Neural cell (in vitro differentiated cells): ENCODE data around the gene CTNNA2. TPM values are rescaled to one million over a fixed set of nuclear protein-coding genes. Genes with fewer than 3 reads are reported as not detected.

Source experiments
- H2AFZ ChIP-seq: fragments of 200-600, 300-800 bp; sonication (generic), shearing (Covaris generic); 2 replicates; pipeline ENCODE4 v1.6.0; 2014; ENCODE audit warnings: low read depth, mild to moderate bottlenecking, antibody characterized with exemption, low read length, moderate library complexity
- H3F3A ChIP-seq: fragments of 200-600 bp; shearing (Covaris generic); 2 replicates; pipeline ENCODE4 v1.6.1; 2016; ENCODE audit warnings: mild to moderate bottlenecking, moderate library complexity, mixed read lengths, antibody characterized with exemption, low read length; ENCODE audit not compliant: insufficient read depth, poor library complexity, severe bottlenecking
- H3K27ac ChIP-seq: fragments of 200-600, 300-800 bp; sonication (generic), shearing (Covaris generic); 2 replicates; pipeline ENCODE4 v1.5.1; 2014; ENCODE audit warnings: mild to moderate bottlenecking, low read length, moderate library complexity
- H3K27me3 ChIP-seq: fragments of 300-800, 200-600 bp; sonication (generic), shearing (Covaris generic); 2 replicates; pipeline ENCODE4 v1.6.0; 2014; ENCODE audit warnings: mild to moderate bottlenecking, low read depth, low read length, moderate library complexity; ENCODE audit not compliant: insufficient read depth
- H3K36me3 ChIP-seq: fragments of 300-800, 200-600 bp; sonication (generic), shearing (Covaris generic); 2 replicates; pipeline ENCODE4 v1.5.1; 2014; ENCODE audit warnings: mild to moderate bottlenecking, antibody characterized with exemption, low read length, moderate library complexity; ENCODE audit not compliant: insufficient read depth
- H3K4me2 ChIP-seq: fragments of 300-800, 200-600 bp; sonication (generic), shearing (Covaris generic); 2 replicates; pipeline ENCODE4 v1.6.0; 2014; ENCODE audit warnings: mild to moderate bottlenecking, low read length
- H3K4me3 ChIP-seq: fragments of 300-800, 200-600 bp; sonication (generic), shearing (Covaris generic); 2 replicates; pipeline ENCODE4 v1.5.1; 2014; ENCODE audit warnings: mild to moderate bottlenecking, low read length, moderate library complexity
- H3K79me2 ChIP-seq: fragments of 200-600 bp; shearing (Covaris generic); replicated peaks from 2 replicates; pipeline ENCODE4 v1.6.0; 2014; ENCODE audit warnings: mild to moderate bottlenecking, low read length, moderate library complexity; ENCODE audit not compliant: insufficient read depth
- H3K9ac ChIP-seq: fragments of 300-800, 200-600 bp; sonication (generic), shearing (Covaris generic); 2 replicates; pipeline ENCODE4 v1.6.1; 2016; ENCODE audit warnings: mild to moderate bottlenecking, low read length, mixed read lengths
- H3K9me2 ChIP-seq: fragments of 200-600 bp; shearing (Covaris generic); 2 replicates; pipeline ENCODE4 v1.6.1; 2016; ENCODE audit warnings: mild to moderate bottlenecking, low read length, mixed read lengths; ENCODE audit not compliant: insufficient read depth
- H3K9me3 ChIP-seq: fragments of 200-600, 300-800 bp; sonication (generic), shearing (Covaris generic); 2 replicates; pipeline ENCODE4 v1.6.1; 2016; ENCODE audit warnings: mild to moderate bottlenecking, mixed run types, low read length, moderate library complexity, mixed read lengths
- H4K20me1 ChIP-seq: fragments of 200-600 bp; shearing (Covaris generic); 2 replicates; pipeline ENCODE4 v1.6.1; 2016; ENCODE audit warnings: mild to moderate bottlenecking, mixed run types; ENCODE audit not compliant: insufficient read depth
- EP300 ChIP-seq: fragments of 450-650 bp; conservative IDR thresholded peaks from 2 replicates; pipeline ENCODE4 v1.6.1; 2014; ENCODE audit warnings: antibody characterized with exemption, mild to moderate bottlenecking, moderate library complexity; ENCODE audit not compliant: poor library complexity, severe bottlenecking
- EZH2 ChIP-seq: fragments of 200-600, 300-800 bp; shearing (Covaris generic), sonication (generic); IDR thresholded peaks from 2 replicates; pipeline ENCODE4 v1.6.1; 2014; ENCODE audit warnings: antibody characterized with exemption, low read length, borderline replicate concordance, mild to moderate bottlenecking; ENCODE audit not compliant: insufficient read depth, poor library complexity, severe bottlenecking
- MXI1 ChIP-seq: fragments of 450-650 bp; conservative IDR thresholded peaks from 2 replicates; pipeline ENCODE4 v1.6.1; 2014; ENCODE audit warnings: antibody characterized with exemption, mild to moderate bottlenecking; ENCODE audit not compliant: poor library complexity, severe bottlenecking
- POLR2AphosphoS5 ChIP-seq: IDR thresholded peaks from 2 replicates; pipeline ENCODE4 v1.6.1; 2012
- RAD21 ChIP-seq: fragments of 450-650 bp; conservative IDR thresholded peaks from 2 replicates; pipeline ENCODE4 v1.6.1; 2014; ENCODE audit warnings: antibody characterized with exemption, mild to moderate bottlenecking, moderate library complexity
- REST ChIP-seq: IDR thresholded peaks from 2 replicates; pipeline ENCODE4 v1.6.1; 2012; ENCODE audit warnings: borderline replicate concordance
- SMC3 ChIP-seq: fragments of 450-650 bp; conservative IDR thresholded peaks from 2 replicates; pipeline ENCODE4 v1.6.1; 2014; ENCODE audit warnings: antibody characterized with exemption, mild to moderate bottlenecking, moderate library complexity; ENCODE audit not compliant: poor library complexity
- TAF1 ChIP-seq: IDR thresholded peaks from 2 replicates; pipeline ENCODE4 v1.6.1; 2012; ENCODE audit warnings: low read depth
- polyA plus RNA-seq: library from polyadenylated mRNA; depleted of rRNA; stranded (reverse); fragments of >200 nt; gene quantifications from 2 replicates; pipeline ENCODE4 v1.2.3, GENCODE V29; 2014
- TF ChIP-seq, protein P1 (sequence below): fragments of 450-650 bp; IDR thresholded peaks from 2 replicates; pipeline ENCODE4 v1.5.1; 2014; ENCODE audit warnings: antibody characterized with exemption, mild to moderate bottlenecking, moderate library complexity; ENCODE audit not compliant: poor library complexity, severe bottlenecking

CTNNA2 gene
- polyA plus RNA-seq, 1 donor from 2014 or later: 194 TPM

DNA sequence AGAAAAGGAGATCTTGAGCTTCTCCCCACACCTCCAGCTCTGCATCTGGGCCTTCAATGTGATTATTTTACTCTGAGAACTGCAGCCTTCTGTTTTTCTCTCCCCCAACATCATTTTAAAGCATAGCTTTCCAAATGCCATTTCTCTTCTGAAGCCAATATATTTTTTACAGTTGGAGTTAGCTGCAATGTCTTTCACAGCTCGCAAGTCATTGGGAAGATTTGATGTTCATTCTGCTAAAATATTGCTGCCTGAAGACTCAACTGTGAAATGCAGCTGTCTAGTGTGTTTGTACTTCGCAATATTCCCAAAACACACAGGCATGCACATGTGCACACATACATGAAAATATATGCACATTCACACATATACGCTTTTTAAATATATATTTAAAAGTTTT lies 496.4 kb downstream of the CTNNA2 start:
- H3K9me2 ChIP-seq: no peaks in the 10 kb centered on the region
- no peaks in the 10 kb centered on the region for H3K36me3 ChIP-seq
- TF ChIP-seq POLR2AphosphoS5: no peak
- TF ChIP-seq, protein P1, sequence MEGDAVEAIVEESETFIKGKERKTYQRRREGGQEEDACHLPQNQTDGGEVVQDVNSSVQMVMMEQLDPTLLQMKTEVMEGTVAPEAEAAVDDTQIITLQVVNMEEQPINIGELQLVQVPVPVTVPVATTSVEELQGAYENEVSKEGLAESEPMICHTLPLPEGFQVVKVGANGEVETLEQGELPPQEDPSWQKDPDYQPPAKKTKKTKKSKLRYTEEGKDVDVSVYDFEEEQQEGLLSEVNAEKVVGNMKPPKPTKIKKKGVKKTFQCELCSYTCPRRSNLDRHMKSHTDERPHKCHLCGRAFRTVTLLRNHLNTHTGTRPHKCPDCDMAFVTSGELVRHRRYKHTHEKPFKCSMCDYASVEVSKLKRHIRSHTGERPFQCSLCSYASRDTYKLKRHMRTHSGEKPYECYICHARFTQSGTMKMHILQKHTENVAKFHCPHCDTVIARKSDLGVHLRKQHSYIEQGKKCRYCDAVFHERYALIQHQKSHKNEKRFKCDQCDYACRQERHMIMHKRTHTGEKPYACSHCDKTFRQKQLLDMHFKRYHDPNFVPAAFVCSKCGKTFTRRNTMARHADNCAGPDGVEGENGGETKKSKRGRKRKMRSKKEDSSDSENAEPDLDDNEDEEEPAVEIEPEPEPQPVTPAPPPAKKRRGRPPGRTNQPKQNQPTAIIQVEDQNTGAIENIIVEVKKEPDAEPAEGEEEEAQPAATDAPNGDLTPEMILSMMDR: no peak
- no peak for TF ChIP-seq RAD21
- no peak for TF ChIP-seq EP300
- TF ChIP-seq TAF1: no peak
- TF ChIP-seq EZH2: no peak
- TF ChIP-seq SMC3: no peak
- no peak for TF ChIP-seq REST
- no peak for TF ChIP-seq MXI1
- H3K9me3 ChIP-seq: no peaks in the 10 kb centered on the region
- H3K27ac ChIP-seq: no peak overlapping the region
- no peaks in the 10 kb centered on the region for H4K20me1 ChIP-seq
- H3K79me2 ChIP-seq: no peaks in the 10 kb centered on the region
- no peak overlapping the region for H3K4me2 ChIP-seq
- no peak overlapping the region for H2AFZ ChIP-seq
- H3K9ac ChIP-seq: no peak overlapping the region
- no peaks in the 10 kb centered on the region for H3F3A ChIP-seq
- H3K27me3 ChIP-seq: peaks cover 21% of the 10 kb centered on the region
- no peak overlapping the region for H3K4me3 ChIP-seq

- H3K9me2 ChIP-seq: no peaks in the 10 kb centered on the region
- no peaks in the 10 kb centered on the region for H3F3A ChIP-seq
- peaks cover 10% of the 10 kb centered on the region for H3K27me3 ChIP-seq
- H3K27ac ChIP-seq: no peak overlapping the region
- no peaks in the 10 kb centered on the region for H4K20me1 ChIP-seq
- no peak overlapping the region for H3K9ac ChIP-seq
- H2AFZ ChIP-seq: no peak overlapping the region
- no peak for TF ChIP-seq TAF1
- TF ChIP-seq RAD21: no peak
- TF ChIP-seq SMC3: no peak
- TF ChIP-seq REST: no peak
- no peak for TF ChIP-seq EZH2
- TF ChIP-seq, protein P1: no peak
- no peak for TF ChIP-seq EP300
- TF ChIP-seq POLR2AphosphoS5: no peak
- H3K36me3 ChIP-seq: no peaks in the 10 kb centered on the region
- no peaks in the 10 kb centered on the region for H3K9me3 ChIP-seq
- no peaks in the 10 kb centered on the region for H3K79me2 ChIP-seq
- no peak overlapping the region for H3K4me3 ChIP-seq
- H3K4me2 ChIP-seq: no peak overlapping the region
These were observed 499.2 kb downstream of the CTNNA2 start for GRCh38 chr2:80012061-80012460.
